NCI-H128 (cell line): ENCODE results near the gene RNU1-2.
"Not testable (repeated sequence)": the region's sequence is repeated elsewhere in the genome, so short reads cannot be mapped to it uniquely, and the experiment has no call there.

Experiments used
- DNase-seq: peaks from one replicate; lab custom pipeline; 2025; ENCODE audit not compliant: unreplicated experiment; lab: John Stamatoyannopoulos, UW

Gene RNU1-2

DNA sequence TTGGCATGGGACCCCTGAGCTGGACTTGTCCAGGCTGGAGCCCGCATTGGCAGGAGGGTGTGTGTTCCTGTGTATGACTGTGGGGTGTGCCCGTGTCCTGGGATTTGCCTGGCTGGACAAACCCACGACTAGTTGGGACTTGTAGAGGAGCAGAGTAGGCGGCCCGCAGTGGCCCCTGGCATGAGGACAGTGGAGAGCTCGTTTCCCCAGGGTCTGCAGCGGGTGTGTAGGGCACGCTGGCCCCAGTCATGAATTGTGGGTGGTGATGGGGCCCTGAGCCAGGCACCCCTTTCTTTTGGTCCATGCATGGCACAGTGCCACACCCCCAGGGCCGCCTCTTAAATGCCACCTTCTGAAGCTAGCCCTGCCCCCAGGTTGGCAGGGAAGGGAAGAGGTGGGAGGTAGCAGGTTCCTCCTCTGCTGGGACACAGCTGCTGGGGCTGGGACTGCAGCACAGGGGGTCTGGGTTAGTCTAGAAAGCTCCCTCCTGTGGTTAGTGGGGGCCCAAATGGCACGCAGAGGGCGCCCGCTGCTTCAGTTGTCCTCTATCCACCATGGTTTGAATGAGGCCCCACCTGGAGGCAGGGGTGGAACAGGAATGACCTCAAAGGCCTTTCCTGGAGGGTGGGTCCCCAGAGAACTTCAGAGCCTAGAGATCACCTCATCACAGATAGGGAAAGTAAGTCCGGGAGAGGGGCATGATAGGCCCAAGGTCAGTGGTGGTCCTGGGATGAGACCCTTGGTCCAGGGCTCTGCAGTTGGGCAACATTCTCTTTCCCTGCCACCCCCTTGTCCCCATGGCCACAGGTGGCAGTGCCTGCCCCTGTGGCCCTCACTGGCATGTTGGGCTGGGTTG, 30.1 kb downstream of the RNU1-2 start:
- no peak for DNase-seq

DNA sequence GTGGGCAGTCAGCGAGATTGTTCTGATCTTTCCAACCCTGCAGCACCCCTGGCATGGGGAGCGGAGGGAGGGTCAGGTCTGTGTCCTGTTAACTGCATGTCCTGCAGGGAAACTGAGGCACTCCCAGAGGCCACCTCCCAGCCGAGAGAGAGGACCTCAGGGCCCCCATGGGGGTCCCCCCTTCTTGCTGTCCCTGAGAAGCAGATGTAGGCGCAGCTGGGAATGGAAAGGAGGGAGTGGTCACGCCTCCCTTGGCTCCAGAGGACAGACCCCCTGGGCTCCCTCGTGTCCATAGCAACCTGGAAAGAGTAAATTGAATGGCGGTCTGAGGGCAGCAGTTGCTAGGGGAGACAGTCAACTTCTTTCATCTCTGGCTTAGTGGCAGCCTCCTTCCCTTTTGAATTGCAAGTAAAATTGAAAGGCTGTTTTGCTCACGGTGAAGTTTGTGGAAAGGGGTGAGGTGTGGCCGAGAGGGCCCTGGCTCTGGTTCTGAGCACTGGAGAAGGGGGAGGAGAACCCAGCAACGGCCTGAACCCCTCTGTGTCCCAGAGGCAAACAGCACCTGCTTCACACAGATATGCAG, 30.8 kb downstream of the RNU1-2 start:
- peak; percentile 97 for DNase-seq

DNA sequence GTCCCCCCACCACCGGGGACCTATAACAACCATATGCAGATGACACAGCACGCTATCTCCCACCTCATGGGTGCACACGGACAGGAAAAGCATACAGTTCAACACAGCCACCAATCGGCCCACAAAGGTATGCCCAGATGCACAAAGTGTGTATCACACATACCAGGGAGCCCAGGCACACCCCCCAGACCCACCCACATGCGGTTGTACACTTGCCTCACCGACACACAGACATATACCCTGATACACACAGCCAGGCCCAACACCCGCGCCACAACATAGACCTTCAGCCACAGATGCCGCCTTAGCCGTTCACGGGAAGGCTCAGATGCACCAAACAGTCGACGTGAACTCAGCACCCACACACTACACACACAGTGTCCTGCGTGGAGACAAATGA, 31.5 kb downstream of the RNU1-2 start:
- no peak for DNase-seq

DNA sequence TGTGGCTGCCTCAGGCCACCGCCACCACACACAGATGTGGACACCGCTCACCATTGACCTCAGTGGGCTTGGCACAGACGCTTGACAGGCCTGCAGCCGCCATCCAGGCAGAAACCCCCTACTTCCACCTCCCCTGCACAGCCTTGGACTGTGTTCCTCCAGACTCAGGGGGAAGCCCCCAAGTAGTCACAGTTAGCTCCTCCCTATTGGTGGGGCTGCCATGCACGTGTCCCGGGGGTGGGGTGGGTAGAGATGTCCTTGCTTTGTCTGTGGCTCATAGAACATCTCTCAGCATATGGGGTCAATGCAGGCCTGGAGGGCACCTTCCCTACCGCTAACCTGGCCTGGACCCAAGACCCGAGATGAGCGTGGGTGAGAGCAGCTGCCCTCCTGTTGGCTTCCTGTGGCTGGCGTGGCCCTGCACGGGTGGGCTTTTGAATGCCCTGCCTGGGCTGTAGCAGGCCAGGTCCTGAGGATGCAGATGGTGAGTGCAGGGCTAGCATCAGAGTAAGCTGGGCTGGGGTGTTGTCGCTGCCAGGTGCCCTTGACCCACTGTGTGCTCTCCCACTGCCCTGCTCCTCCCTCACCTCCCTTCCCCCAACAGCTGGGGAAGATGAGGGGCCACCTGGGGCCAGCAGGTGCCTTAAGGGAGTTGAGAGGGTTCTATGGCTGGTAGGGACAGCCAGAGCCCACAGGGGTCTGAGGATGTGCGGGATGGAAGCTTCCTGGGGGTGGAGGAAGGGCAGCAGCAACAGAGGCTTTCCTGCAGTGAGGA, 32.1 kb downstream of the RNU1-2 start:
- DNase-seq, result no peak

DNA sequence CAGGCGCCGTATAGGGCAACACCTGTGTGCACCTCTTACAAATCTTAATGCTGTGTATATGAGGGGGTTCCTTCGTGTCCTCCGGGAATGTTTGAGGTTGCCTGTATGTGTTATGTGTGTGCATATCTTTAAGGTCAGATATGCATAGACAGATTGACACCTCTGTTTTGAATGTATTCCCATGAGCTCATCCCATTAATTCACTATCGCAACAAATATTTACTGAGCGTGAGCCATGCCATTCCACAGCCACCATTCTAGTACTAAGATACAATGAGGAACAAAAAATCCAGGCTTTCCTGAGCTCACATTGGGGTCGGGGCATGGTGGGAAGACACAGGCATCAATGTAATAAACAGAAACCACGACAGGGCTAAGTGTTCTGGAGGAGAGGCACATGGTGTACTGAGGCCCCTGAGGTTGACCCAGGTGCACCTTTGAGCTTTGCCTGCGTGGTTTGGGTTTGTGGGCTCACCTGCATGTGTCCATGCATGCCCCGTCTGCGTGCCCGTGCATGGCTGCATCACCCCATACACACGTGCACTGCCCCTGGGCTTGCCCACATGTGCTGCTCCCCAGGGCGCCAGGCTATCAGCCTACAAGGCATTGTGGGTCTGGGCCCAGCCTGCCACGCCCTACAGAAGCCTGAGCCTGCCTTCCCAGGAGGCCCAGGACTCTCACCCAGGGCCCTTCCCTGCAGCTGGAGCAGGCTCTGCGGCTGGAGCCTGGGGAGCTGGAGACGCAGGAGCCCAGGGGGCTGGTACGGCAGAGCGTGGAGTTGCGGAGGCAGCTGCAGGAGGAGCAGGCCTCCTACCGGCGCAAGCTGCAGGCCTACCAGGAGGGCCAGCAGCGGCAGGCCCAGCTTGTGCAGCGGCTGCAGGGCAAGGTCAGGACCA, 33.6 kb downstream of the RNU1-2 start:
- DNase-seq, result not testable (repeated sequence)

DNA sequence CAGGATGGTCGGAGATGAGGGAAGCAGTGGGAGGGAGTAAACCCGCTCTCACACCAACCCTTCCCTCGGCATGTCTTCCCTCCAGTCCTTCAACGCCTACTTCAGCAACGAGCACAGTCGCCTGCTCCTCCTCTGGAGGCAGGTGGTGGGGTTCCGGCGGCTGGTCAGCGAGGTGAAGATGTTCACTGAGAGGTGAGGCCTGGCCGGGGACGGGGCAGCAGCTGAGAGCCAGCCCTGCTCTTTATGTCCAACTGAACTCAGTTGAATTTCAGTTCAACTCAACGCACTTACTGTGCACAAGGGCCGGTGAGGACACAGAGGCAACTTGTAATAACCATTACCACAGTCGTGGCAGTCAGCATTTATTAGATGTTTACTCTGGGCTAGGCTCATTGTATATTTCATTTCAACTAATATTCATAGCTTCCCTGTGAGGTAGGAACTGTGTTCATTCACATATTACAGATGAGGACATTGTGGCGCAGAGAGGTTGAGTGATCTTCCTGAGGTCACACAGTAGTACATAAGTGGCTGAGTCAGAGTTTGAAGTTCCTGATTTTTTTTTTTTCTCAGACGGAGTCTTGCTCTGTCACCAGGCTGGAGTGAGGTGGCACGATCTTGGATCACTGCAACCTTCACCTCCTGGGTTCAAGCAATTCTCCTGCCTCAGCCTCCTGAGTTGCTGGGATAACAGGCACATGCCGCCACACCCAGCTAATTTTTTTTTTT, 35.6 kb downstream of the RNU1-2 start:
- not testable (repeated sequence) for DNase-seq

DNA sequence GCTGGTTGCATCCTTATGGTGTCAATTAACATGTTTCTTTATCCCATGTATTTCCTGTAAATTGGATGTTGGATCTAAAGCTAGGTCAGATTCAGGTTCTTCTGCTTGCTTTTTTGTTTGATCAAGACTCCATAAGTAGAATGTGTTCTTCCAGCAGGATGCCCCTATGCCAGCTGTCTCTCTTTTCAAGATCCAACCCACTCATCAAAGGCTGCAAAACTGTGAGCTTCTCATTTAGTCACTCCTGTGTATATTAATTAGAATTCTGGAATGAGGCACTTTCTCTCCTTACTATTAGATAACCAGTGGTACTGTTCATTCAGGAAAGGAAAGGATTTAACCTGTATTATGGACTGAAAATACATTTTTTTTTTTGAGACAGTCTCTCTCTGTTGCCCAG, 38.2 kb downstream of the RNU1-2 start:
- DNase-seq, result not testable (repeated sequence)

DNA sequence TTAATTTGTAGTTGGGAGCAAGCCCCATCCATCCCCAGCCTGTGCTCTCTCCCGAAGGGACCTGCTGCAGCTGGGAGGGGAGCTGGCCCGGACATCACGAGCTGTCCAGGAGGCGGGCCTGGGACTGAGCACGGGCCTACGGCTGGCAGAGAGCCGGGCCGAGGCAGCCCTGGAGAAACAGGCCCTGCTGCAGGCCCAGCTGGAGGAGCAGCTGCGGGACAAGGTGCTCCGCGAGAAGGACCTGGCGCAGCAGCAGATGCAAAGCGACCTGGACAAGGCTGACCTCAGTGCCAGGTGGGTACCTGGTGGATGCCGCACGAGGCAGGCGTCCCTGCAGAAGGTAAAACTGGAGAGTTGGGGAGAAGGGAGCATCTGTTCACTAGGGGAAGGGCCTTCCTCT, 40.8 kb downstream of the RNU1-2 start:
- not testable (repeated sequence) for DNase-seq

DNA sequence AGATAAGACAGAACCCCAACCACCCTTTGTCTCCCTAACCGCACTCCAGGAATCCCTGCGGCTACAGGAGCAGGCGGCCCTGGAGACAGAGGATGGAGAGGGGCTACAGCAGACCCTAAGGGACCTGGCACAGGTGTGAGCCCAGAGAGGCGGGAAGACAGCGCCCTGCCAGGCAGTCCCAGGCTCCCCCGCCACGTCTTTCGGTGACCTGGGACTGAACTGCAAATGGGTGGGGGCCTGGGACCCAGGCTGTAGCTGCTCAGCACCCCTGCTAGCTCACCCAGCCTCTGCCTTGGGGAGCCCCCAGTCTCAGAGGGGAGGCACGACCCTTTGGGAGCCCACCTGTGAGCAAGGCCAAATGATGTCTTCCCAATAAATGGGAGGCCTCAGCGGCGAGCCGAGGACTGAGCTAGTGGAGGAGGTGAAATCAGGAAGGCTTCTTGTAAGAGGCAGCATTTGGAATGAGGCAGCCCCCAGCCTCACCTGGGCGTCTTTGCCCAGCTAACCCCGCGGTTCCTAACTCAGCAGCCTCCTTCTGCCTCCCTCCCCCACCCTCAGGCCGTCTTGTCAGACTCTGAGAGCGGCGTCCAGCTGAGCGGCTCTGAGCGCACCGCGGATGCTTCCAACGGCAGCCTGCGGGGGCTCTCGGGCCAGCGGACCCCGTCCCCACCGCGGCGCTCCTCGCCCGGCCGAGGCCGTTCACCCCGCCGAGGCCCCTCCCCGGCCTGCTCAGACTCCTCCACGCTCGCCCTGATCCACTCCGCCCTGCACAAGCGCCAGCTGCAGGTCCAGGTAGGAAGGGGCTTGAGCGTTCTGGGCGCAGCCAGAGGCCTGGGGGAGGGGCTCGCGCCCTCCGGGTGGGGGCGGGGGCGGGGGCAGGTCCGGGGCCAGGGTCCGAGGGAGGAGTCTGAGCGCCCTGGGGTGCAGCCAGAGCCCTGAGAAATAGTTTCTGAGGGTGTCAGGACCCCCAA, 42.9 kb downstream of the RNU1-2 start:
- DNase-seq, result no peak

DNA sequence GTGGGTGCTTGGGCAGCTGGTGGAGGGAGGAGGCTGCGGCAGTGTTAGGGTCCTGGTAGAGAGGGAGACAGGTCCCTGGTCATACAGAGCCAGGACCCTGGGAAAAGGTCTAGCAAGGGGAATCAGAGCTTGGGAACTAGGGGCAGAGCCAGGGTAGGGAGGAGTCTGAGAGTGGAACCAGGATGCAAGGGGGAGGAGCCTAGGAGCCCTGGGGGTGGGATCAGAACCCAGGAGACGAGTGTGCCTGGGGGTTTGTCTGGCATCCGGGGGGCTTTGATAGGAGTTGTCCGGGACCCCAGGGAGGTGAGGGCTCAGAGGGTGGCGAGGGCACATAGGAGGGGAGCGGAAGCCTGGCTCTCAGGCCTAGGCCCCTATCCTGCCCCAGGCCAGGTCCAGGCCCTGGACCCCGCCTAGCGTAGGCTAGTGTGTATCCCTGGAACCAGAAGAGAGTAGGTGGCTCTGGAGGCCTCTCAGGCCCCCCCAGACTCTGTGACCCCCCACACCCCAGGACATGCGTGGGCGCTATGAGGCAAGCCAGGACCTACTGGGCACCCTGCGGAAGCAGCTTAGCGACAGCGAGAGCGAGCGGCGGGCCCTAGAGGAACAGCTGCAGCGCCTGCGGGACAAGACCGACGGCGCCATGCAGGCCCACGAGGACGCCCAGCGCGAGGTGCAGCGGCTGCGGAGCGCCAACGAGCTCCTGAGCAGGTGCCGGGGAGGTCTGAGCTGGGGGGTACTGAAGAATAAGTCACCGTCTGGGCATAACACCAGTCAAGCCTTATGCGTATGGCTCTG, 43.8 kb downstream of the RNU1-2 start:
- DNase-seq, result not testable (repeated sequence)

DNA sequence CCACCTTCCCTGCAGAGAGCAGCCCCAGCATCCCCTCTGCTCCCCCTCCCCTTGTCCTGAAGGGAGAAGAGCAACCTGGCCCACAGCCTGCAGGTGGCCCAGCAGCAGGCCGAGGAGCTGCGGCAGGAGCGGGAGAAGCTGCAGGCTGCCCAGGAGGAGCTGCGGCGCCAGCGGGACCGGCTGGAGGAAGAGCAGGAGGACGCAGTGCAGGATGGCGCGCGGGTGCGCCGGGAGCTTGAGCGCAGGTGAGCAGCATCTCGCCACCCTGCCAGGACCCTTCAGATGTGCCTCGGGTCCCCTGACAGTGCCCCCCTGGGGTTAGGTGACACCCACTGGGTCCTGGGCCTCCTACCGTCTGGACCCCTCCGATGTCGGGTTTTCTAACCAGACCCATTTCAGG, 48.3 kb downstream of the RNU1-2 start:
- no peak for DNase-seq

DNA sequence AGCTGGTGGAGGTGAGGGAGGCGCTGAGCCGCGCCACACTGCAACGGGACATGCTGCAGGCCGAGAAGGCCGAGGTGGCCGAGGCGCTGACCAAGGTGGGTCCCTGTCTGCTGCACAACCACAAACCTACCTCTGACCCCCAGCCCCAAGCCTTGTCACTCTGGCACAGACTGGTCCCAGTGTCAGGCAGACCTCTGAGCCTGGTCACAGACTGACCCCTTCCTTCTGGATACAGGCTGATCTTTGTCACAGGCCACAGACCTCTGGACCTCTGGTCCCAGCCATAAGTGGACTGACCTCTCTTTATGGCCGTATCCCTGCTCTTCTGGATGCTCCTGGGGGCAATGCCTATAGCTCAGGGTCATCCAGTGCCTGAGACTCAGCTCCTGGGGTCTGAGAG, 49.7 kb downstream of the RNU1-2 start:
- not testable (repeated sequence) for DNase-seq
